Measurements from ENCODE around the gene TPPP3. TPM values are rescaled to one million over a fixed set of nuclear protein-coding genes. Genes with fewer than 3 reads are reported as not detected.

The TPPP3 gene
- total RNA-seq, 1 donor from 2014 or later = 29.7 TPM

DNA sequence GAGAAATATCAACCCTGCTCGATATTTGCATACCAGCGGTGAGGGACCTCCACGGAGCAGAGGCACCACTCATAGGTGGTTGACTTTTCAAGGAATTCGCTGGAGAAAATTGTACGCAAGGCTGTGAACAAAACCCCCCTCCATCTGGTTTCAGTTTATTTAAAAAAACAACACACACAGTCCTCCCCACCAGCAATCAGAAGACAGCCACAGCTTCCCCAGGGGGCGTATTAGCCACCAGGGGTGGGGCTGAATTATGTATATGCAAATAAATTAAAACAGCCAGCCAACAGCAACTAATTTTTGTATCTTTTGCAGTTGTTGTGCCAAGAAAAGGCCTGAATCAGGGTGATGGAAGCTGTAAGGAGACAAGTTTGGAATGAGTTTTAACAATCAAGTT, 31.8 kb upstream of the TPPP3 start:
- no peak overlapping the region for H3K27ac ChIP-seq
- no peak for ATAC-seq
- H3K36me3 ChIP-seq = no peaks in the 10 kb centered on the region
- DNase-seq = no peak
- TF ChIP-seq, protein P1, sequence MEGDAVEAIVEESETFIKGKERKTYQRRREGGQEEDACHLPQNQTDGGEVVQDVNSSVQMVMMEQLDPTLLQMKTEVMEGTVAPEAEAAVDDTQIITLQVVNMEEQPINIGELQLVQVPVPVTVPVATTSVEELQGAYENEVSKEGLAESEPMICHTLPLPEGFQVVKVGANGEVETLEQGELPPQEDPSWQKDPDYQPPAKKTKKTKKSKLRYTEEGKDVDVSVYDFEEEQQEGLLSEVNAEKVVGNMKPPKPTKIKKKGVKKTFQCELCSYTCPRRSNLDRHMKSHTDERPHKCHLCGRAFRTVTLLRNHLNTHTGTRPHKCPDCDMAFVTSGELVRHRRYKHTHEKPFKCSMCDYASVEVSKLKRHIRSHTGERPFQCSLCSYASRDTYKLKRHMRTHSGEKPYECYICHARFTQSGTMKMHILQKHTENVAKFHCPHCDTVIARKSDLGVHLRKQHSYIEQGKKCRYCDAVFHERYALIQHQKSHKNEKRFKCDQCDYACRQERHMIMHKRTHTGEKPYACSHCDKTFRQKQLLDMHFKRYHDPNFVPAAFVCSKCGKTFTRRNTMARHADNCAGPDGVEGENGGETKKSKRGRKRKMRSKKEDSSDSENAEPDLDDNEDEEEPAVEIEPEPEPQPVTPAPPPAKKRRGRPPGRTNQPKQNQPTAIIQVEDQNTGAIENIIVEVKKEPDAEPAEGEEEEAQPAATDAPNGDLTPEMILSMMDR (IDR thresholded peaks at IDR 0.05) = no peak
- peaks cover 6% of the 10 kb centered on the region for H3K27me3 ChIP-seq
- H3K4me1 ChIP-seq = peaks cover 11% of the 10 kb centered on the region
- intact Hi-C loops (cut with DNase I) = no loop called here
- H3K9me3 ChIP-seq = no peaks in the 10 kb centered on the region
- H3K4me3 ChIP-seq = no peak overlapping the region

DNA sequence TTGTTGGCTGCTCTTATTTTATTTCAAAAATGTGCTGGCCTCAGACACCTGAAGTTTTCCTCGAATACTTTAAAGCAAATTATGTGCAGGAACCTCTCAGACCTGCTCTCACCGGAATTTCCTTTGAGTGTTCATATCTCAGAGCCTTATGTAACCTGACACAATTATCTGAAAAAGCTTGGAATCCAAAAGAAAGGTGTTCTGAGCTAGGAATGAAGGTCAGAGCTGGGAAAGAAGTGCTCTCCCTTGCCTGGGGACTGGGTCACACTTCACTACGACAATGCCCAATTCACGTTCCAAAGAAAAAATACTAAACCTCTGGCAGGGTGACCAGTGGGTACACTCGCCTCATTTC, 30.9 kb upstream of the TPPP3 start:
- H3K9me3 ChIP-seq = no peaks in the 10 kb centered on the region
- DNase-seq = no peak
- H3K27me3 ChIP-seq = peaks cover 6% of the 10 kb centered on the region
- TF ChIP-seq, protein P1 (IDR thresholded peaks at IDR 0.05) = no peak
- no peaks in the 10 kb centered on the region for H3K36me3 ChIP-seq
- no peak for ATAC-seq
- H3K4me1 ChIP-seq = peaks cover 11% of the 10 kb centered on the region
- H3K4me3 ChIP-seq = no peak overlapping the region
- intact Hi-C loops (cut with DNase I) = no loop called here
- H3K27ac ChIP-seq = no peak overlapping the region

DNA sequence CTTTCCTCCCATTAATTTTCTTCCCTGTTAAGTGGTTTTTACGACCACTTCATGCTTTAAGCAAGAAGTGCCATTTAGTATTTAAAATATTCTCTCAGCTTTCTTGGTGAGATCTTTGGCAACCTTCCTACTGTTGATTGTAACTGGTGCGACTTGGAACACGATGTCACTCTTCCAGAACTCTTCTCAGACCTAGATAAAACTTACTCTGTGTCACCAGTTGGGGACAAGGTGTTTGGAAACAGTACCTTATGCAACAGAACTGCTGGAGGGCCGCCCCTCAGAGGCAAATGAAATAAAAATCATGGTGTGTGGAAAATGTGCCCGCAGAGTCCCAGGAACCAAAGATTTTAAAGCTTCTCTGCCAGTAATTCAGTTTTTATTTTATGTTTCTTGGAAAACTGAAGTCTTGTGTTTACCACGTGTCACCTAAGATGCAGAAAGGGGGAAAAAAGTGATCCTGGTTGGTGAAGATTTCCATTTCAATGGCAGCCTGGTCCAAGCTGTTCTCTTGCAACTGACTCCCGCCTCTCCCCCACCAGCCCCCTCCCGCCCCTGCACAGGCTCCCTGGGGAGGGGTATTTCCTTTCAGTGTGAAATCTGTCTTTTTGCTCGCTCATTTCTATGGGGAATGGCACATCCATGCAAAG, 30.4 kb upstream of the TPPP3 start:
- H3K4me1 ChIP-seq = peaks cover 11% of the 10 kb centered on the region
- peaks cover 6% of the 10 kb centered on the region for H3K27me3 ChIP-seq
- no peak for DNase-seq
- intact Hi-C loops (cut with DNase I) = no loop called here
- ATAC-seq = peak; percentile 39
- peak overlapping the region; percentile 17 for H3K27ac ChIP-seq
- H3K4me3 ChIP-seq = no peak overlapping the region
- no peaks in the 10 kb centered on the region for H3K9me3 ChIP-seq
- TF ChIP-seq, protein P1 (IDR thresholded peaks at IDR 0.05) = no peak
- H3K36me3 ChIP-seq = no peaks in the 10 kb centered on the region

DNA sequence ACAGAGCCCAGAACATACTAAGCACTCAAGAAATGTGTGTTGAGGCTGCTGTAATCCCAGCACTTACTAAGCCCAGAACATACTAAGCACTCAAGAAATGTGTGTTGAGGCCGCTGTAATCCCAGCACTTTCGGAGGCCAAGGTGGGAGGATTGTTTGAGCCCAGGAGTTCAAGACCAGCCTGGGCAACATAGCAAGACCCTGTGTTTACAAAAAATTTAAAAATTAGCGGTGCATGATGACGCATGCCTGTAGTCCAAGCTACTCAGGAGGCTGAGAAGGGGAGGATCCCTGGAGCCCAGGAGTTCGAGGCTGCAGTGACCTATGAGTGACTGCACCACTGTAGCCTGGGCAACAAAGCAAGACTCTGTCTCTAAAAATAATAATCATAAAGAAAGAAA, 29.7 kb upstream of the TPPP3 start:
- Histone ChIP-seq H3K27ac (no peak overlapping the region), H3K27me3 (peaks cover 6% of the 10 kb centered on the region), H3K4me1 (peaks cover 7% of the 10 kb centered on the region), H3K4me3 (no peak overlapping the region), H3K9me3 (no peaks in the 10 kb centered on the region), H3K36me3 (no peaks in the 10 kb centered on the region)
- TF ChIP-seq, protein P1 (IDR thresholded peaks at IDR 0.05) = no peak
- ATAC-seq (no peak), DNase-seq (no peak)
- intact Hi-C loops (cut with DNase I) = no loop called here

DNA sequence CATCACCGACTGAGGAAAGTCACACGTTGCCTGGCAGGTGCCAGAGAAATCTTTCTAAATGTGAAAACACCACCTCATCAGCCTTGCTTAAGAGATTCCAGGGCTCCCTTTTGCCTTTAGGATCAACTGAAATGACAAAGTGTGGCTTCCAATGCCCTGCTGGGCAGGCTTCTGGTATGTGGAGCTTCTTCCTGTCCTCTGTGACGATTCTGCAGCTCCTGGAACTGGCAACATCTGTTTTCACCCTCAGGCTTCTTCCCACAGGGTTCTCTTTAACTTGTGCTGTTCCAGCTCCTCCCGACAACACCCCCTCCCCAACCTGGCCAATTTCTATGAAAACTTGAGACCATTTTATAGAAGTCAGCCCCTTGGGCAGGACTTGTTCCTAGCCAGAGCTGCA, 27.7 kb upstream of the TPPP3 start:
- intact Hi-C loops (cut with DNase I) = no loop called here
- TF ChIP-seq, protein P1 (IDR thresholded peaks at IDR 0.05) = no peak
- ATAC-seq = no peak

DNA sequence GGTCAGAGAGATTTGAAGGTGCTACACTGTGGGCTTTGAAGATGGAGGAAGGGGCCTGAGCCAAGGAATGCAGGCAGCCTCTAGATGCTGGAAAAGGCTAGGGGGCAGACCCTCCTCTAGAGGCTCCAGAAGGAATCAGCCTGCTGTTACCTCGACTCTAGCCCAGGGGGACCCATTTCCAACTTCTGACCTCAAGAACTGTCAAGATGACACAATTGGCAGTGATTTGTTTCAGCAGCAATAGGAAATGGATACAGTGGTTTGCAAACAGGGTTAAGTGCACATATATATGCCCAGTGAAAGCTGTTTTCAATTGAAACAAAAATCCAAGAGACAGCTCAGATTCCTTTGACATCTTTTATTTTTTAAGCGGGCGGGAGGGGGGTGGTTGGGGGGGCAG, 26.6 kb upstream of the TPPP3 start:
- DNase-seq = no peak
- ATAC-seq = no peak
- H3K27ac ChIP-seq = no peak overlapping the region
- H3K4me1 ChIP-seq = peaks cover 15% of the 10 kb centered on the region
- no peaks in the 10 kb centered on the region for H3K9me3 ChIP-seq
- TF ChIP-seq, protein P1 (IDR thresholded peaks at IDR 0.05) = no peak
- H3K27me3 ChIP-seq = peaks cover 5% of the 10 kb centered on the region
- intact Hi-C loops (cut with DNase I) = no loop called here
- H3K4me3 ChIP-seq = no peak overlapping the region
- H3K36me3 ChIP-seq = no peaks in the 10 kb centered on the region

More for the DNA sequence above, 27.7 kb upstream of the TPPP3 start:
- H3K4me3 ChIP-seq = no peak overlapping the region
- no peaks in the 10 kb centered on the region for H3K36me3 ChIP-seq
- H3K4me1 ChIP-seq = peaks cover 8% of the 10 kb centered on the region
- no peaks in the 10 kb centered on the region for H3K9me3 ChIP-seq
- H3K27ac ChIP-seq = no peak overlapping the region
- no peak for DNase-seq
- H3K27me3 ChIP-seq = peaks cover 6% of the 10 kb centered on the region
